Measurements from ENCODE around the gene TUSC2.

TUSC2 gene

DNA sequence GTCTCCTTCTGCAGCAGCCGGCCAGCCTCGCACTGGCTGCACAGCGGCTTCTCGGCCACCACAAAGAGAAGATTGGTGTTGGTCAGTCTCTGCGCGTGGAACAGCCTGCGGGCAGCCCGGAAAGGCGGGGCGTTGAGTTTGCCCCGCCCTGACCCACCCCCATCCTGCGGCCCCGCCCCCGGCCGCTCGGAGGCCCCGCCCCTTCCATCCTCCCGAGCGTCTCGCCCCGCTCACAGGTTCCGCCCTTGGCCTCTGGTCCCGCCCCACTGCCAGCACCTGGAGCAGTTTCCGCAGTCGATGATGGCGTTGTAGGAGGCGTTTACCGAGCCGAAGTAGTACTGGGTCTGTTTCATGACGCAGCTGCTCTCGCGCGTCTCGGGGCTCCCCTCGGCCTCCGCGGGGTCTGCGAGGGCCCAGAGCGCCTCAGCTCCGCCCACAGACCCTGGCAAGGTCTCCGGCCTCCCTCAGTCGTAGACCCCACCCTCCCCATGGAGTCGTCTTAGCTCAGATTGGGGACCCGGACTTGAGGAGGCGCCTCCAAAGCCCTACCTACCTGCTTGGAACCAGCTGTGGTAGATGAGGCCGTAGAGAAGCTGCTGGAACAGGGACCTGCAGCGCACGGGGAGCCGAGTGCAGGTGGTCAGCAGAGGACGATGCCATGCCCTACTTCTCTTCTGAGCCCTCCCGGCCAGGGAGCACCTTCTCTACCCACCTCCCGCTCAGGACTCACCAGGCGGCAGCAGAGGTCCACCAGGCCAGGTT is 37.2 kb upstream of the TUSC2 start:
- H3K4me3 ChIP-seq (ENCODE audit: low read depth in 1 of 2, low read length in 1 of 2): peak overlapping the region; percentile 79
- H3K9me3 ChIP-seq: no peaks in the 10 kb centered on the region
- peak overlapping the region; percentile 60 for H3K27ac ChIP-seq
- H3K36me3 ChIP-seq: no peaks in the 10 kb centered on the region
- peaks cover 16% of the 10 kb centered on the region in 2 experiments for H3K4me1 ChIP-seq (ENCODE audit: control insufficient read depth in 1 of 2, insufficient read depth in 1 of 2, low read depth in 1 of 2, low read length in 1 of 2)
- TF ChIP-seq, protein P1, sequence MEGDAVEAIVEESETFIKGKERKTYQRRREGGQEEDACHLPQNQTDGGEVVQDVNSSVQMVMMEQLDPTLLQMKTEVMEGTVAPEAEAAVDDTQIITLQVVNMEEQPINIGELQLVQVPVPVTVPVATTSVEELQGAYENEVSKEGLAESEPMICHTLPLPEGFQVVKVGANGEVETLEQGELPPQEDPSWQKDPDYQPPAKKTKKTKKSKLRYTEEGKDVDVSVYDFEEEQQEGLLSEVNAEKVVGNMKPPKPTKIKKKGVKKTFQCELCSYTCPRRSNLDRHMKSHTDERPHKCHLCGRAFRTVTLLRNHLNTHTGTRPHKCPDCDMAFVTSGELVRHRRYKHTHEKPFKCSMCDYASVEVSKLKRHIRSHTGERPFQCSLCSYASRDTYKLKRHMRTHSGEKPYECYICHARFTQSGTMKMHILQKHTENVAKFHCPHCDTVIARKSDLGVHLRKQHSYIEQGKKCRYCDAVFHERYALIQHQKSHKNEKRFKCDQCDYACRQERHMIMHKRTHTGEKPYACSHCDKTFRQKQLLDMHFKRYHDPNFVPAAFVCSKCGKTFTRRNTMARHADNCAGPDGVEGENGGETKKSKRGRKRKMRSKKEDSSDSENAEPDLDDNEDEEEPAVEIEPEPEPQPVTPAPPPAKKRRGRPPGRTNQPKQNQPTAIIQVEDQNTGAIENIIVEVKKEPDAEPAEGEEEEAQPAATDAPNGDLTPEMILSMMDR (IDR thresholded peaks at IDR 0.05): peak; percentile 37
- H3K27me3 ChIP-seq: peaks cover 29% of the 10 kb centered on the region

DNA sequence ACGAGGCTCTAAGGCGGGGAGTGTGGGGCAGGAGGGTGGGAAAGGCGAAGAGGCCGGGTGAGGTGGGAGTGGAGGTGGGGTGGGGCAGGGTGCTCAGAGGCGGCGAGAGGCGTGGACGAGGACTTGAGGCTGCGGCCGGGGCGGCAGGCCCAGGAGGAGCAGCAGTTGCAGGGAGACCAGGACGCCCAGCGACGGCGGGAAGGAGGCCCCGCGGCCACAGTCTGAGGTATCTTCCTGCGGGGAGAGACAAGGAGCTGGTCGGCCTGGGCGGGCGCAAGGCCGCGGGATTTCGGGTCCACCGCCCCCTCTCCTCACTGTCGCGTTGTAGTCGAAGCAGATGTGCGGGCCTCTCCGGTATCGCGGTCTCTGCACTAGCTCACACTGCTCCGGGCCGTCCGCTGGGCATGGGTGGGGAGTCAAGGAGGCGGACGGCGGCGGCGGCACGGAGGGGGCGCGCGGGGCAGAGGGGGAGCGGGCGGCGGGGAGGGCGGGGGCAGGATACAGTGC is 36.6 kb upstream of the TUSC2 start:
- Histone ChIP-seq H3K27ac (peak overlapping the region; percentile 60), H3K4me1 (ENCODE audit: control insufficient read depth in 1 of 2, insufficient read depth in 1 of 2, low read depth in 1 of 2, low read length in 1 of 2) (peaks cover 20% of the 10 kb centered on the region in 2 experiments), H3K36me3 (no peaks in the 10 kb centered on the region), H3K27me3 (peaks cover 29% of the 10 kb centered on the region), H3K4me3 (ENCODE audit: low read depth in 1 of 2, low read length in 1 of 2) (peak overlapping the region in 1 of 2 experiments; percentile 79), H3K9me3 (no peaks in the 10 kb centered on the region)
- TF ChIP-seq, protein P1 (IDR thresholded peaks at IDR 0.05): no peak

DNA sequence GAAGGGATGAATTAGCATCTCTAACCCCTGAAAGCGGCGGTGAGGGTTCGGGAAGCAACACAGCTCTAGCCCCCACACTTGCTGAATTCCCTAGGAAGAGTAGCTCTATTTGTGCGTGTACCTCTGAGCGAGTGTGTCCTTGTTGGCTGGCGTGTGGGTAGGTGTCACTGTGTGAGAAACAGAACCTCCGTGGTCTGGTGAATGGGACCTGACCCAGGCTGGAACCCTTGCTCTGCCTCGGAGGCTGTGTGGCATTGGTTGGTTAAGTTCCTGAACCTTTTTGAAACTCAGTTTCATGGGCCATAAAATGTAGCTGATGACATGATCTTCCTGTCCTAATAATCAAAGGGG is 31.7 kb upstream of the TUSC2 start:
- Histone ChIP-seq H3K4me1 (ENCODE audit: control insufficient read depth in 1 of 2, insufficient read depth in 1 of 2, low read depth in 1 of 2, low read length in 1 of 2) (peaks cover 50% of the 10 kb centered on the region in 2 experiments), H3K36me3 (peaks cover 36% of the 10 kb centered on the region), H3K27me3 (peaks cover 8% of the 10 kb centered on the region), H3K9me3 (no peaks in the 10 kb centered on the region), H3K27ac (peak overlapping the region; percentile 87), H3K4me3 (ENCODE audit: low read depth in 1 of 2, low read length in 1 of 2) (peak overlapping the region; percentile 77 to 96)
- TF ChIP-seq, protein P1 (IDR thresholded peaks at IDR 0.05): no peak

DNA sequence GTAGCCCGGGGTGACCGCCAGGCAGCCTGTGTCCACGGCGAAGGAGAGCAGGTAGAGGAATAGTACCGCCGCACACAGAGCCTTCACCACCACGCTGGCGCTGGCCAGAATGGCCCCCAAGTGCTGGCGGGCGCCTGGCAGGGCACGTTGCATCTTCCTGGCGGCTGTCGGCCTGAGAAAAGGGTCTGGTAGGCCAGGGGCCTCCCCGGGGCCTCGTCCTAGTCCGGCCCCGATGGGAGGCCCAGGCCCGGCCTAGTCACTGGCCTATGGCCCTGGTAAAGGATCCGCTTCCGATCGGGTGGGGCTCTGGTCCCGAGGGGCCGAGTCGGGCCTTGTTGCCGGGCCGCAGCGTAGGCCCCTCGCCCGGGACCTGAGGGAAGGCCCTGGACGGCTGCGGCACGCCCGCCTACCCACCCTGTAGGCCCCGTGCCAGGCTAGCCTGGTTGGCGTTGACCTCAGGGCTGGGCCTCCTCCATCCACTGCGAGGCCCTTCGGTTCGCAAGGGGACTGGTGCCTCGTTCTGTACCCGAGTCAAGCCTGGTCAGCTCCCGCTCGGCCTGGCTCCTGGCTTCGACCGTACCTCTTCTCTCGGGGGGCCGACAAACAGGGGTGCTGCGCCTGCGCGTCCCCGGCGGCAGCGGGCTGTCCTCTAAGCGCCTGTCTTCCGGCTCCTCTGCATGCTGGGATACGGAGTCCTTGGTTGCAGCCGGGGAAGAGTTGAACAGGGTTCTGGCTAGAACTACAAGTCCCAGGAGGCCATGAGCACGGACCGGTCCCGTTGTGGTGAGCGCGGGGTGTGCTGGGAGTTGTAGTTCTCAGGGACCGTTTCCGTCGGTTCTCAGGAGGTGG is 31.1 kb upstream of the TUSC2 start, which contains the start of gene TMEM115:
Gene TMEM115, minus strand, starts transcription at position 611 of the 849 bp plus-strand sequence. Its CDS starts 458 bp downstream, at position 153.
- Histone ChIP-seq H3K27ac (peak within 1 kb of the TSS; percentile 87), H3K9me3 (no peaks in the 10 kb centered on the region), H3K36me3 (peaks cover 42% of the 10 kb centered on the region), H3K4me1 (ENCODE audit: control insufficient read depth in 1 of 2, insufficient read depth in 1 of 2, low read depth in 1 of 2, low read length in 1 of 2) (peaks cover 46% of the 10 kb centered on the region in 2 experiments), H3K27me3 (peaks cover 2% of the 10 kb centered on the region), H3K4me3 (ENCODE audit: low read depth in 1 of 2, low read length in 1 of 2) (peak within 1 kb of the TSS; percentile 77 to 96)
- TF ChIP-seq, protein P1 (IDR thresholded peaks at IDR 0.05): peak; percentile 12

DNA sequence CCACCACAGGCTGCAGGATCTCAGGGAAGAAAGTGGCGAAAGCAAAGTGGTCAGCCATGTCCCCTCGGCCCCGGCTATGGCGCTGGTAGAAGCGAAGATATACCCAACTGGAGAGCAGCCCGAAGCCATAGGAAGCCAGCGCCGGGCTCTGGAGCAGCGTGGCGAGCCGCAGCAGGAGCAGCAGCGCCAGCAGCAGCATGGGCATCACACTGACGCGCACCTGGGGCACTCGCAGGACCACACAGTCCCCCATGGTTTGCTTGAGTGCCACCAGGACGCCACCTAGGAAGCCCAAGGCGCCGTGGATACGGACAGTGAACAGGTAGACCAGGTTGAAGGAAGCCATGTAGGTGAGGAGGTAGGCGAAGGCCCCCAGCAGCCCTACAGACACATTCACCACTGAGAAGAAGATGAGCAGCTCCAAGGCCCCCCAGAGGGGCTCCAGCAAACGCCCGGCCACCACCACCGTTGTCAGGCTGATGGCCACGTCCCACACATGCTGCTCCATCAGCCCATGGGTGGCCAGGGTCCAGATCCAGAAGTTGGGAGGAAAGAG is 30.4 kb upstream of the TUSC2 start:
- Histone ChIP-seq H3K27ac (peak overlapping the region; percentile 87), H3K27me3 (no peaks in the 10 kb centered on the region), H3K36me3 (peaks cover 49% of the 10 kb centered on the region), H3K4me1 (ENCODE audit: control insufficient read depth in 1 of 2, insufficient read depth in 1 of 2, low read depth in 1 of 2, low read length in 1 of 2) (peaks cover 46% of the 10 kb centered on the region in 2 experiments), H3K9me3 (no peaks in the 10 kb centered on the region), H3K4me3 (ENCODE audit: low read depth in 1 of 2, low read length in 1 of 2) (peak overlapping the region; percentile 77 to 96)
- TF ChIP-seq, protein P1 (IDR thresholded peaks at IDR 0.05): no peak
